Erythroblast (primary cell): ENCODE measurements around the gene CCDC74A.
"Not testable (repeated sequence)": the region's sequence is repeated elsewhere in the genome, so short reads cannot be mapped to it uniquely, and the experiment has no call there.

ENCODE experiments used
- GATA1 ChIP-seq: IDR thresholded peaks from 2 replicates; pipeline ENCODE4 v1.6.1; 2011; ENCODE audit warnings: low read depth, mild to moderate bottlenecking, control low read depth, low read length, moderate library complexity
- POLR2A ChIP-seq: IDR thresholded peaks from 2 replicates; pipeline ENCODE4 v1.6.1; 2011; ENCODE audit warnings: mild to moderate bottlenecking, low read length

GRCh38 chr2:131484906-131485460 is 42.7 kb upstream of the CCDC74A start:
- not testable (repeated sequence) for TF ChIP-seq POLR2A, GATA1
